GM12801 (cell line): Measurements from ENCODE around the gene TRPM3.

Experiments used
- CTCF ChIP-seq: IDR thresholded peaks from one replicate; pipeline ENCODE4 v1.5.1; 2011; ENCODE audit warnings: control low read depth; ENCODE audit not compliant: insufficient read length; ENCODE audit errors: extremely low read depth

Gene TRPM3

GRCh38 chr9:70564468-70565335 is 556.7 kb downstream of the TRPM3 start:
- TF ChIP-seq CTCF = no peak

GRCh38 chr9:70563431-70564204 is 557.8 kb downstream of the TRPM3 start:
- no peak for TF ChIP-seq CTCF

- no peak for TF ChIP-seq CTCF
Measured at GRCh38 chr9:70563010-70563409, 558.4 kb downstream of the TRPM3 start.

- TF ChIP-seq CTCF = no peak
Measured at GRCh38 chr9:70561786-70562395, 559.5 kb downstream of the TRPM3 start.

GRCh38 chr9:70561111-70561510 is 560.3 kb downstream of the TRPM3 start:
- TF ChIP-seq CTCF = no peak

- TF ChIP-seq CTCF = no peak
Measured at GRCh38 chr9:70559102-70559501, 562.3 kb downstream of the TRPM3 start.
